Stimulated activated CD4-positive, alpha-beta T cell treated with anti-CD3 and anti-CD28 coated beads, TNF-alpha, amount 100 ng/mL, for 24 hours (primary cell): ENCODE measurements around the gene CDH10.

Experiments
- DNase-seq, 3 experiments: peaks; one replicate each; pipeline ENCODE4 v3.0.0-alpha.2; 2020; ENCODE audit warnings: low read depth in 3 of 3

Gene CDH10

GRCh38 chr5:24487368-24488229 is 157.2 kb downstream of the CDH10 start:
- DNase-seq, result no peak

- no peak for DNase-seq
These were observed 163.8 kb downstream of the CDH10 start for GRCh38 chr5:24480952-24481351.

- no peak for DNase-seq
These were observed 166.8 kb downstream of the CDH10 start for GRCh38 chr5:24477958-24478357.

- DNase-seq, result no peak
These were observed 169.7 kb downstream of the CDH10 start for GRCh38 chr5:24475101-24475500.

- DNase-seq, result no peak
These were observed 170.1 kb downstream of the CDH10 start for GRCh38 chr5:24474685-24475084.

- no peak for DNase-seq
These were observed 172.3 kb downstream of the CDH10 start for GRCh38 chr5:24472518-24472917.

GRCh38 chr5:24444414-24444813 is 200.4 kb downstream of the CDH10 start:
- no peak for DNase-seq

GRCh38 chr5:24439465-24439864 is 205.3 kb downstream of the CDH10 start:
- DNase-seq, result no peak
